NCI-H1092 (cell line): ENCODE measurements around the gene SMAD3.

ENCODE experiments used
- DNase-seq: peaks from one replicate; lab custom pipeline; 2025; lab: John Stamatoyannopoulos, UW

SMAD3 gene

GRCh38 chr15:67232591-67232990 lies 167.2 kb downstream of the SMAD3 start:
- DNase-seq: no peak

- DNase-seq: no peak
Measured at GRCh38 chr15:67240235-67241131, 175.1 kb downstream of the SMAD3 start.

- DNase-seq: no peak
Measured at GRCh38 chr15:67241132-67241855, 175.9 kb downstream of the SMAD3 start.

- DNase-seq: no peak
Measured at GRCh38 chr15:67242708-67243111, 177.3 kb downstream of the SMAD3 start.
